ENCODE measurements around the gene MGAT3.

DNA sequence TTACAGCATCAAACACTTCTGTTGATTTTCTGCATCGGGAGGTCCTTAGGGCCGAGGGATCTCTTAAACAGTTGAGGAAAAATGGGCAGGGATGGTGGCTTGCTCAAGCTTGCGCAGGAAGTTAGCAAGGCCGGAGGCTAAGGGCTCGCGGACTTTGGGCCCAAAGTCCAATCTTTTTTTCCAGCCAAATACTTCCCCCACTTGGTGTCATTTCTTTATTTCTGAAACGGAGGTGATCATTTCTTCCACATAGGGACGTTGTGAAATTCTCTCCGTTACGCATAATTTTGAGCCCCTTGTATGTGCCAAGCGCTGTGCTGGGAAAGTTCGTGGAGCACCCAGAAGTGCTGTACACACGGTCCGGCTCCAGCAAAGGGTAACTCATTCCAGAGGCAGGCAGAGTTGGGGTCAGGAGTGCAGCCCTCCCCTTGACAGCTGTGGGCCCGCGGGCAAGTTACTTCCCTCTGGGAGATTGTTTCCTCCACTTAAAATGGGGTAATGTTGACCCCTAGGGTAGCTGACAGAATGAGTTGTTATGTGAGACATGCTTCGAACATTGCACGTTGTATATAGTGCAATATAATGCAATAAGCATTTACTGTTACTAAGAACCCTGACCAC is 46.1 kb downstream of the MGAT3 start:
- no peak for TF ChIP-seq CTCF (IDR thresholded peaks at IDR 0.05)
- TF ChIP-seq POLR2A (IDR thresholded peaks at IDR 0.05), result no peak
- TF ChIP-seq EP300 (IDR thresholded peaks at IDR 0.05), result no peak
